Glutamatergic neuron (in vitro differentiated cells): ENCODE results near the gene TPI1. TPM values are rescaled to one million over a fixed set of nuclear protein-coding genes. Genes with fewer than 3 reads are reported as not detected.
A peak's percentile ranks its signal among the peaks of the same experiment; 100 is the strongest.

Experiments used
- DNase-seq: peaks from one replicate; pipeline ENCODE4 v3.0.0; 2022
- H3K27ac Mint-ChIP-seq: one replicate; pipeline ENCODE4 v1.8.0; 2020; ENCODE audit warnings: mild to moderate bottlenecking, mixed read lengths, inconsistent platforms; ENCODE audit not compliant: unreplicated experiment
- H3K27me3 Mint-ChIP-seq: one replicate; pipeline ENCODE4 v1.8.0; 2020; ENCODE audit warnings: mild to moderate bottlenecking, moderate library complexity, mixed read lengths, inconsistent platforms; ENCODE audit not compliant: unreplicated experiment
- H3K36me3 Mint-ChIP-seq: one replicate; pipeline ENCODE4 v1.8.0; 2020; ENCODE audit warnings: mild to moderate bottlenecking, mixed read lengths, inconsistent platforms; ENCODE audit not compliant: unreplicated experiment
- H3K4me1 Mint-ChIP-seq: one replicate; pipeline ENCODE4 v1.8.0; 2020; ENCODE audit warnings: mild to moderate bottlenecking, low read depth, mixed read lengths, inconsistent platforms; ENCODE audit not compliant: unreplicated experiment
- H3K4me3 Mint-ChIP-seq: one replicate; pipeline ENCODE4 v1.8.0; 2020; ENCODE audit warnings: mild to moderate bottlenecking, mixed read lengths, inconsistent platforms; ENCODE audit not compliant: unreplicated experiment
- H3K9me3 Mint-ChIP-seq: one replicate; pipeline ENCODE4 v1.8.0; 2020; ENCODE audit warnings: mild to moderate bottlenecking, moderate library complexity, mixed read lengths, inconsistent platforms; ENCODE audit not compliant: unreplicated experiment
- CTCF ChIP-seq: fragments of 200-600 bp; sonication (generic); IDR thresholded peaks from one replicate; pipeline ENCODE4 v1.5.0; 2021; ENCODE audit not compliant: partially characterized antibody, unreplicated experiment
- total RNA-seq: library from RNA; stranded (reverse); fragmentation: NEBNext Ultra II Directional; extraction: Animal tissue kit (Norgen Biotek cat#: 25700); gene quantifications from one replicate; pipeline ENCODE4 v1.2.1, GENCODE V29; 2021; ENCODE audit not compliant: unreplicated experiment

The TPI1 gene
- total RNA-seq, 1 donor from 2014 or later, result 663 TPM

DNA sequence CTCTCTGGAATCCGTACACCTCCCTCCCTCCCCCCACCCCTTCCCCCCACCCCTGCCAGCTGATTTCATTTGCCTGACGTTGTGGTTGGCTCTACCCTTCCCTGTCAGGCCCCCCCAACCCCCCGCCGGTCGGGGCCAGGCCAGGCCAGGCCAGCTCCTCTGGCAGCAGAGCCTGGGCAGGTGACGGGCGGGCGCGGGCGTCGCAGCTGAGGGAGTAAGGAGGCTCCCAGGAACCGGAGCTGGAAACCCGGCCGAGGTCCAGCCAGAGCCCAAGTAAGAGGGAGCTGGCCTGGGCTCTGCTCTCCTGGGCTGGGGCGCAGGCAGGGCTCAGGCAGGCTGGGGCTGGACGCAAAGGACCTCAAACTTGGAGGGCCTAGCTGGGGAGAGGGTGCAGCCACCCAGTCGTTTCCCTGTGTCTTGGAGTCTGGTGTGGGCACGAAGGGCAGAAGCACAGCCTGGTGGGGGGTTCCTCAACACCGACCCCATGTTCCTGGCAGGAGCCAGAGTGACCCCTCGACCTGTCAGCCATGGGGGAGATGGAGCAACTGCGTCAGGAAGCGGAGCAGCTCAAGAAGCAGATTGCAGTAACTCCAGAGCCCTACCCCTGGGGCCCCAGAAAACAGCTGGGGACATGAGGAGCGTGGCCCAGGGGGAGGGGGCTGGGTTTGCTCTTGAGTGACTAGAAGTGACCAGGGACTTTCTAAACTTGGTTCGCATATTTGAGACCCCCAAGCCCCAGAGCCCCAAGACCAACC is 26.4 kb upstream of the TPI1 start, which contains the start of gene GNB3:
TSS of gene GNB3 (plus strand) at position 165 of the 755 bp plus-strand sequence. CDS start at position 528, 363 bp downstream.
- H3K4me1 Mint-ChIP-seq, result peaks cover 23% of the 10 kb centered on the region
- H3K27ac Mint-ChIP-seq, result peak within 1 kb of the TSS; percentile 96
- H3K4me3 Mint-ChIP-seq, result peak within 1 kb of the TSS; percentile 79
- no peak for TF ChIP-seq CTCF
- DNase-seq, result peak; percentile 43
- H3K9me3 Mint-ChIP-seq, result peaks cover 7% of the 10 kb centered on the region
- peaks cover 16% of the 10 kb centered on the region for H3K27me3 Mint-ChIP-seq
- peaks cover 10% of the 10 kb centered on the region for H3K36me3 Mint-ChIP-seq

DNA sequence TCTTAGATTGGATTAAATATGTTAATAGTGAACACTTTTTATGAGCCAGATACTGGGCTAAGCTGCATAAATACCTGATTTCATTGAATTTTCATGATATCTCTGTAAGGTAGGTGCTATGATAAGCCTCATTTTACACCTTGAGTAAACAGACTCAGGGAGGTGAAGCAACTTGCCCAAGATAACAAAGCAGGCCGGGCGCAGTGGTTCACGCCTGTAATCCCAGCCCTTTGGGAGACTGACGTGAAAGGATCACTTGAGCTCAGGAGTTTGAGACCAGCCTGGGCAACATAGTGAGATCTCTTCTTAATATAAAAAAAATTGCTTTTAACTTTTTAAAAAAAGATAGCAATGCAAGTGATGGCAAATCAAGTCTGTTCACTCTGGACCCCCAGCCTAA is 25.3 kb upstream of the TPI1 start:
- no peak for DNase-seq
- no peak for TF ChIP-seq CTCF
- Mint-ChIP-seq H3K9me3 (peaks cover 5% of the 10 kb centered on the region), H3K4me1 (peaks cover 23% of the 10 kb centered on the region), H3K4me3 (peak overlapping the region; percentile 52), H3K27ac (peak overlapping the region; percentile 48), H3K27me3 (peaks cover 14% of the 10 kb centered on the region), H3K36me3 (peaks cover 5% of the 10 kb centered on the region)

- no peak for DNase-seq
- Mint-ChIP-seq H3K36me3 (peaks cover 2% of the 10 kb centered on the region), H3K27me3 (peaks cover 15% of the 10 kb centered on the region), H3K4me3 (no peak overlapping the region), H3K4me1 (peaks cover 19% of the 10 kb centered on the region), H3K9me3 (peaks cover 8% of the 10 kb centered on the region), H3K27ac (peak overlapping the region; percentile 28)
- TF ChIP-seq CTCF, result no peak
These were observed 24.0 kb upstream of the TPI1 start for GRCh38 chr12:6843118-6843902.

DNA sequence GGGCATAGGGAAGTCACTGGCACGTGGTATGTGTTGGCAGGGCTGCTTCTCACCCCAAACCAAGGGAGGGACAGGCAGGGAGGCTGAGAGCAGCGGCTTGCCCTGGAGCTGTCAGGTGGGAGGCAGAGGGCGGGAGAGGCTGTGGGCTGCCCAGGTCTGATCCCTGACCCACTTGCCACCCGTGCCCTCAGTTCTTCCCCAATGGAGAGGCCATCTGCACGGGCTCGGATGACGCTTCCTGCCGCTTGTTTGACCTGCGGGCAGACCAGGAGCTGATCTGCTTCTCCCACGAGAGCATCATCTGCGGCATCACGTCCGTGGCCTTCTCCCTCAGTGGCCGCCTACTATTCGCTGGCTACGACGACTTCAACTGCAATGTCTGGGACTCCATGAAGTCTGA is 21.9 kb upstream of the TPI1 start:
- no peak overlapping the region for H3K4me3 Mint-ChIP-seq
- TF ChIP-seq CTCF, result no peak
- no peak for DNase-seq
- peaks cover 11% of the 10 kb centered on the region for H3K27me3 Mint-ChIP-seq
- H3K36me3 Mint-ChIP-seq, result no peaks in the 10 kb centered on the region
- peaks cover 8% of the 10 kb centered on the region for H3K4me1 Mint-ChIP-seq
- peaks cover 6% of the 10 kb centered on the region for H3K9me3 Mint-ChIP-seq
- no peak overlapping the region for H3K27ac Mint-ChIP-seq
